ENCODE results near the gene H3-3A.

H3-3A gene

GRCh38 chr1:226062558-226063223 lies at the start of gene H3-3A:
TSS of gene H3-3A (plus strand) at chr1:226062716. CDS start at chr1:226064352, 1,636 bp downstream.
- peak; percentile 90 to 93 for DNase-seq

GRCh38 chr1:226017070-226017469 lies 45.4 kb upstream of the H3-3A start:
- no peak for DNase-seq

- DNase-seq = no peak
Measured at GRCh38 chr1:226019572-226019971, 42.9 kb upstream of the H3-3A start.

GRCh38 chr1:226021401-226021800 lies 41.1 kb upstream of the H3-3A start:
- no peak for DNase-seq

DNA sequence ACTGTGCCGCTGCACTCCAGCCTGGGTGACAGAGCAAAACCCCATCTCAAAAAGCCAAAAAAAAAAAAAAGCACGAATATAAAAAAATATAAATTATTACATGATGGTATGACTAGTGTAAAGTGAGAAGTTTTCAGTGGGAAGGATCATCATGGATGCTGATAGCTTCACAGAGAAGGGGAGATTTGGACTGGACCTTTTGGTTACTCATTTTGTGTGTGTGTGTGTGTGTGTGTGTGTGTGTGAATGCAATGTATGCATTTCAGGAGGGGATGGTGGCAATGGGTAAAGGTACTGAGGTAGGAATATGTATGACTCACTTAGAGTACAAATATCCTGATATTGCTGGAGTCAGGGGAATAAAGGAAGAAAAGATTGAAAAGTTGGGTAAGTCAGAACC lies 40.7 kb upstream of the H3-3A start:
- no peak for DNase-seq

- no peak for DNase-seq
Measured at GRCh38 chr1:226023735-226024134, 38.8 kb upstream of the H3-3A start.

GRCh38 chr1:226026833-226027232 lies 35.7 kb upstream of the H3-3A start:
- no peak for DNase-seq

- DNase-seq = no peak
Measured at GRCh38 chr1:226027538-226028217, 34.8 kb upstream of the H3-3A start.

DNA sequence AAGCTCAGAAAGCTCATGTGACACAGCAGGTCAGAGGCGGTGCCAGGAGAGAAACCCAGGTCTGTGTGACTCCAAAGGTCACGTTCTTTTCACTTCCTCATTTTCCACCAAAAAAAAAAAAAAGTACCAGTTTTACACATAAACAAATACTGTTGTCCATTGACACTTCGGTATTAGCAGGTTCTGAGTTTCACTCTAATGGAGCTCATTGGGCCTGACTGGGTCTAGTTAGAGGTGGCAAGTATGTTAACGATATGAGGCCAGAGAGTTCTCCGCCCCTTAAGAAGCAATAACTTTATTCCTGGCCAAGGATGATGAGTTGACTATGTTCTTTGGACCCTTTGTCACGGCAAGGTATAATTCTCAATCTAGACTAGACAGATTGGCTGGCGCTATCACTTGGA lies 33.4 kb upstream of the H3-3A start:
- peak in 1 of 2 donors; percentile 83 for DNase-seq

- DNase-seq = no peak
Measured at GRCh38 chr1:226029568-226030225, 32.8 kb upstream of the H3-3A start.

- DNase-seq = peak in 1 of 2 donors; percentile 44
Measured at GRCh38 chr1:226033582-226033981, 28.9 kb upstream of the H3-3A start.

DNA sequence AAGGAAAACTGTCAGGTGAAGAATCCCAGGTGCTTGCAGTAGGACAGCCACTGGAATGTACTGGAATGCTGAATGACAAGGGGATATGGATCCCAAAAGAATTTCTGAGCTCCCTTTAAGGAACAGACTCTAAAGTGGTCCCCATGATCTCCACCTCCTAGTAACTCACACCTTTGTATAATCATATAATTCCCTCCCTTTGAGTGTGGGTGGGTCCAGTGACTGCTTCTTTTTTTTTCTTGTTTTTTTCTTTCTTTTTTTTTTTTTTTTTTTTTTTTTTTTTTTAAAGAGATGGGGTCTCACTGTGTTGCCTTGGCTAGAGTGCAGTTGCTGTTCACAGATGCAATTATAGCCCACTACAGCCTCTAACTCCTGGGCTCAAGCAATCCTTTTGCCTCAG lies 28.5 kb upstream of the H3-3A start:
- no peak for DNase-seq

GRCh38 chr1:226034482-226034881 lies 28.0 kb upstream of the H3-3A start:
- DNase-seq = peak; percentile 55 to 92

- DNase-seq = no peak
Measured at GRCh38 chr1:226035915-226036314, 26.6 kb upstream of the H3-3A start.

- no peak for DNase-seq
Measured at GRCh38 chr1:226038661-226039060, 23.9 kb upstream of the H3-3A start.

DNA sequence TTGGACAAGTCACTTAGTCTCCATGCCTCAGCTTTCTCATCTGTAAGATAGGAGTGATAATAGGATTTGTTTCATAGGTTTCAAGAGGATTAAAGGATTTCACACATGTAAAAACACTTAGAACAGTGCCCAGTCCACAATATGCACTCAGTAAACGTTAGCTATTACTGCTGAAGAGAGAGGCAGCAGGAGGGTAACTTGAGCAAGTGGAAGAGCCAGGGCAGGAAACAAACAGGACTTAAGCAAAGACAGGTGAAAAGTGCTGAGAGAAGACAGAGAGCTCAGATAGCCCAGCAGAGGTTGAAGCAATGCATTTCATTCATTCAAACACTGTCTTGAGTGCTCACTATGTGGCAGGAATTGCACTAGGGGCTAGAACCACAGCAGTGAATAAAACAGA lies 21.1 kb upstream of the H3-3A start:
- no peak for DNase-seq

DNA sequence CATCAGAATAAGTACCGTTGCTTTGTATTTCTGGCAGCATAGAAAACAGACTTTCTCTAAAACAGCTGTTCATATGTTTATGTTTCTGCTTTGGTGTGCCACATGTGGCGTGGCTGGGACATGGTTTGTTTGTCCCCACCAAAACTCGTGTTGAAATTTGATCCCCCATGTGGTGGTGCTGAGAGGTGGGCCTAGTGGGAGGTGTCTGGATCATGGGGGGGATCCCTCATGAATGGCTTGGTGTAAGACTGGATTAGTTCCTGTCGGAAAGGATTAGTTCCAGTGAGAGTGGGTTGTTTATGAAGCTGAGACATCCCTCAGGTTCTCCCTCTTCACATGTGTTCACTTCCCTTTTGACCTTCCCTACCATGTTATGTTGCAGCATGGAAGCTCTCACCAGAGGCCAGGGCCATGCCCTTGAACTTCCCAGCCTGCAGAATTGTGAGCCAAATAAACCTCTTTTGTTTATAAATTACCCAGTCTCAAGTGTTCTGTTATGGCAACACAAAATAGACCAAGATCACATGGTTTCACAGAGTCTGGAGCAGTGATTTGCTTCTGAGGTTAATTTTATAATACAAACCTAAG lies 17.9 kb upstream of the H3-3A start:
- DNase-seq = no peak

DNA sequence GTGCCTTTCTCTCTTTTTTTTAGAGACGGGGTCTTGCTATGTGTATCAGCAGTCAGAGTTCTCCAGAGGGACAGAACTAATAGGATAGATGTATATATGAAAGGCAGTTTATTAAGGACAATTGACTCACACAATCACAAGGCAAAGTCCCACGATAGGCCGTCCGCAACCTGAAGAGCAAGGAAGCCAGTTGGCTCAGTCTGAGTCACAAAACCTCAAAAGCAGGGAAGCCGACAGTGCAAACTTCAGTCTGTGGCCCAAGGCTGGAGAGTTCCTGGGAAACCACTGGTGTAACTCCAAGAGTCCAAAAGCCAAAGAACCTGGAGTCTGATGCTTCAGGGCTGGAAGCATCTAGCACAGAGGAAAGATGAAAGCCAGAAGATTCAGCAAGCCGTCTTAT lies 16.3 kb upstream of the H3-3A start:
- DNase-seq = no peak

- no peak for DNase-seq
Measured at GRCh38 chr1:226047495-226047894, 15.0 kb upstream of the H3-3A start.

GRCh38 chr1:226048886-226049285 lies 13.6 kb upstream of the H3-3A start:
- DNase-seq = no peak

DNA sequence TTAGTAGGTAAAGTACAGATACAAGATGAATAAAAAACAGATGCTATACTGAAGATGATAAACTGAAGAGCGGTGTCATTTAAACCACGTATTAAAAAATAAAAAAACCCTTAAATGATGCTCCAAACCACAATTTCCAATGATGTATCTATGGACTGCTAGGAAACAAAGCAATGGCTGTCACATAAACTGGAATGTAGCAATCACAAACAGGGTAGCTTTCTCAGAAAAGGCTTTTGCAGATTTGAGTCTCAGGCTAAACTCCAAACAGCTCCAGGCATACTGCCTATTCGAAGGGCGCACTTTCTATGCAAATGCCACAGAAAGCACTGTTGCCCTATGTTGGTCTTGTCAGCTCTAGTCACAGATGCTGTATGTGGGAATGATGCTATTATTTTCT lies 12.4 kb upstream of the H3-3A start:
- DNase-seq = no peak

- no peak for DNase-seq
Measured at GRCh38 chr1:226051365-226051764, 11.2 kb upstream of the H3-3A start.

DNA sequence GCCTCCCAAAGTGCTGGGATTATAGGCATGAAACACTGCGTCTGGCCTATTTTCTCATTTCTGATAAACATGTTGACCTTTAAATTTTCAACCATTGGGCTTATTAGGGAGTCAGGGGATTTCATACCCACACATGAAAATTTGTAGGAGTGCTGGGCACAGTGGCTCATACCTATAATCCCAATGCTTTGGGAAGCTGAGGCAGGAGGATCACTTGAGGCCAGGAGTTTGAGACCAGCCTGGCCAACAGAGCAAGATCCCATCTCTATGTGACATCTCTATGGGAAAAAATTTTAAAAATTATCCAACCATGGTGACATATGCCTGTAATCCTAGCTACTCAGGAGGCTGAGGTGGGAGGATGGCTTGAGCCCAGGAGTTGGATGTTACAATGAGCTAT lies 10.5 kb upstream of the H3-3A start:
- DNase-seq = no peak
